ENCODE data around the gene BUB3. TPM values are rescaled to one million over a fixed set of nuclear protein-coding genes. Genes with fewer than 3 reads are reported as not detected.

The BUB3 gene
- total and polyA plus RNA-seq, 2 of the 8 experiments (the other 6 are each of a cell fraction or from before 2014, with no cell fraction given), result 183 to 207 TPM

- TF ChIP-seq CHD7 (IDR thresholded peaks at IDR 0.05; ENCODE audit: insufficient replicate concordance, low read length) (no peak), PHF8 (conservative IDR thresholded peaks at IDR 0.05; ENCODE audit: low read depth, low read length) (no peak), GTF2F1 (IDR thresholded peaks at IDR 0.05; ENCODE audit: borderline replicate concordance, low read depth, low read length) (no peak), CTBP2 (IDR thresholded peaks at IDR 0.05; ENCODE audit: borderline replicate concordance, insufficient read depth, insufficient read length, low read length) (no peak), JUN (IDR thresholded peaks at IDR 0.05; ENCODE audit: low read depth, low read length) (no peak), RAD21 (IDR thresholded peaks at IDR 0.05 in 1 of 2, conservative IDR thresholded peaks at IDR 0.05 in 1 of 2; ENCODE audit: low read depth in 2 of 2, low read length in 2 of 2) (no peak), SP2 (IDR thresholded peaks at IDR 0.05; ENCODE audit: low read length) (no peak)
Measured at GRCh38 chr10:123126246-123126645, 28.0 kb upstream of the BUB3 start (continued).

All from H1 (cell line).